PC-3 (cell line): ENCODE data around the gene ZNF616.

Experiments used
- EZH2 ChIP-seq: fragments of 300-600 bp; sonication (generic); IDR thresholded peaks from one replicate; pipeline ENCODE4 v1.6.1; 2017; ENCODE audit warnings: antibody characterized with exemption, mild to moderate bottlenecking, low read length; ENCODE audit not compliant: unreplicated experiment
- EZH2phosphoT487 ChIP-seq: fragments of 300-600 bp; sonication (generic); IDR thresholded peaks from 2 replicates; pipeline ENCODE4 v1.6.1; 2018; ENCODE audit warnings: mild to moderate bottlenecking, antibody characterized with exemption, low read length, borderline replicate concordance
- TF ChIP-seq, protein P1 (sequence below): fragments of 300-600 bp; sonication (generic); conservative IDR thresholded peaks from 2 replicates; pipeline ENCODE4 v1.5.1; 2017; ENCODE audit warnings: antibody characterized with exemption, low read depth, mild to moderate bottlenecking, low read length

DNA sequence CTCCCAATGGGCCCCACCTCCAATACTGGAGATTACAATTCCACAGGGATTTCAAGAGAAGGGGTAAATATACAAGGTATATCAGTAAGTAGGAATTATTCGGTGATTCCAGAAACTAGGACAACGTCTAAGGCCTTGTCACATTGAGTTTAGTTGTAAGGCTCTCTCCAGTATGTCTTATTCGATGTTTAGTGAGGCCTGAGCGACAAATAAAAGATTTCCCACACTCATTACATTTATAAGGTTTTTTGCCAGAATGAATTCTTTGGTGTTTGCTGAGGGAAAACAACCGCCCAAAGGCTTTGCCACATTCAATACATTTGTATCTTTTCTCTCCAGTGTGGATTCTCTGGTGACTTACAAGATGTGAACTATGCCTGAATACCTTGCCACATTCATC is 25.0 kb downstream of the ZNF616 start:
- TF ChIP-seq, protein P1, sequence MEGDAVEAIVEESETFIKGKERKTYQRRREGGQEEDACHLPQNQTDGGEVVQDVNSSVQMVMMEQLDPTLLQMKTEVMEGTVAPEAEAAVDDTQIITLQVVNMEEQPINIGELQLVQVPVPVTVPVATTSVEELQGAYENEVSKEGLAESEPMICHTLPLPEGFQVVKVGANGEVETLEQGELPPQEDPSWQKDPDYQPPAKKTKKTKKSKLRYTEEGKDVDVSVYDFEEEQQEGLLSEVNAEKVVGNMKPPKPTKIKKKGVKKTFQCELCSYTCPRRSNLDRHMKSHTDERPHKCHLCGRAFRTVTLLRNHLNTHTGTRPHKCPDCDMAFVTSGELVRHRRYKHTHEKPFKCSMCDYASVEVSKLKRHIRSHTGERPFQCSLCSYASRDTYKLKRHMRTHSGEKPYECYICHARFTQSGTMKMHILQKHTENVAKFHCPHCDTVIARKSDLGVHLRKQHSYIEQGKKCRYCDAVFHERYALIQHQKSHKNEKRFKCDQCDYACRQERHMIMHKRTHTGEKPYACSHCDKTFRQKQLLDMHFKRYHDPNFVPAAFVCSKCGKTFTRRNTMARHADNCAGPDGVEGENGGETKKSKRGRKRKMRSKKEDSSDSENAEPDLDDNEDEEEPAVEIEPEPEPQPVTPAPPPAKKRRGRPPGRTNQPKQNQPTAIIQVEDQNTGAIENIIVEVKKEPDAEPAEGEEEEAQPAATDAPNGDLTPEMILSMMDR = no peak
- no peak for TF ChIP-seq EZH2phosphoT487
- TF ChIP-seq EZH2 = no peak
